Epidermal melanocyte (primary cell): ENCODE results near the gene MAPRE2.

Experiments
- DNase-seq: peaks from one replicate; pipeline ENCODE4 v3.0.0; 2011; ENCODE audit warnings: low spot score; ENCODE audit not compliant: insufficient read length

Gene MAPRE2

DNA sequence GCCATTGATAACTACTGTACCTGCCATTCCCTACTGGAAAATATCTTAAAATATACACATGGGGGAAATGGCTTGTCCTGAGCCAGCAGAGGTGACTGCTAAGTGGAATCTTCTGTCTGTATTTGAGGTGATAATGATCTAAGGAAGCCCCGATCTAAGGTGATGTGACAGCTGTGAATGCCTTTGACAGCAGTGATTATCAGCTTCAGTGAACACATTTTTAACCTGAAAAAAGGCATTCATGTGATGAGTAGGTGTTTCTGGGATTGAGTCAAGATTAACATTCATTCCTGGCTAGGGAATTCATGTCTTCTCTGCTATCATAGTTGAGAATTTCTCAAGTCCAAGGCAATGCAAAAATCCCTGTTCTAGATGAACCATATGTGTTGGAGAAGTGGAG is 9.1 kb upstream of the MAPRE2 start:
- no peak for DNase-seq

DNA sequence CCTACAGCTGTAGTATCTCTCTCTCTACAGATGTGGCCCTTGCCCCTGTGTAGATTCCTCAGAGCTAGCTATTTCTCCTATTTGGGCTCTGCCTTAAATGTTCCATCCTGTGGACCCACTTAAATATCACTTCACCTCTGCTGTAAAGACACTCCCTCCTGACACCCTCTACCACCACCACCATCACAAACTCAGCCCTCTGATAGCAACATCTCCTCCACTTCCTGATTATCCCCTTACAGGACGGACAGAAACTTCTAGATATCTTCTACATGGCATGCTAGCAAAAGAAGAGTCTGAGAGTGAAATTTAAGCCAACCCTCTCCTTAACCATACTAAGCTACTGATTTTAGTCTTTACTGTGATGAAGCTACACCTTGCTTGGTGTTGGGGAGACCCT is 3.2 kb upstream of the MAPRE2 start:
- DNase-seq, result no peak

DNA sequence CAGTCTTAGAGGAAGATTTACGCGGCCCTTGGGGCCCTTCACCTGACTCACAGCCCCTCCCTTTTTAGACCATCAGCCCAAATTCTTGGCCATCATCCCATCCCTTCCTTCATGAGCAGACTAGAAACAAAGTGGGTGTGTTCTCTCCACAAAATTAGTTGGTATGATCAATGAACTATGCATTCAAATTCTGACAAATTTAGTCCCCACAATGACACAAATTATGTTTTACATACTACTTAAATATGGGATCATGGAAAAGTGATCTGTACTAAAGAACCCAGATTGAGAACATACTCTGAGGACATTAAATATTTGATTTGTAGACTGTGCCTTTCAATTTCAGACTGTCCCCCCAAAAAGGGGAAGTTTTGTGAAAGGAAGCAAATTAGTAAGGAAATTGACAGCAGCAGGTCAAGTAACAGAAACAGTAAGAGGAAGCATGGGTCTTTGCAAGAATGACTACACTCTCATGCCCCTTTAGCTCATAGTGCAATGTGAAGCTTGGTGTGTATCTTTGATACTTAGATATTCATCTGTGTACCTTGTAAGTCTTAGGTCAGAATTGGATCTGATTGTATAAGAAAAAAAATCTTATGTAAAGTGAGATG is 2.2 kb upstream of the MAPRE2 start:
- no peak for DNase-seq

DNA sequence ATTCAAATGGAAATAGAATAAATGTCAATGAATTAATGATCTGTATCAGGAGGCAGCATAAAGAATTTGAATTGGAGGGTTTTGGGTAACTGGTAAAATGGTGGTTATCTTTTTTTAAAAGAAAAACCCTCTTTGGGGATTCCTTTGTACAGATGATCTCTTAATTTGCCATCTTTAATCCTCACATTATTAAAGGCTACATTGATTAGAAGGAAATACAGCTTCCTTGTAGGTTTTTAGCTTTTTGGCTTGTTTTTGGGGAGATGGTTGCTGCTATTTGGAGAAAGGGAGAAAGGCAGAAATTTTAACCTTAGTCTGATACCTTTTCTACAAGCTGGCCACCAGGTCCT is 600 bp upstream of the MAPRE2 start:
- no peak for DNase-seq

DNA sequence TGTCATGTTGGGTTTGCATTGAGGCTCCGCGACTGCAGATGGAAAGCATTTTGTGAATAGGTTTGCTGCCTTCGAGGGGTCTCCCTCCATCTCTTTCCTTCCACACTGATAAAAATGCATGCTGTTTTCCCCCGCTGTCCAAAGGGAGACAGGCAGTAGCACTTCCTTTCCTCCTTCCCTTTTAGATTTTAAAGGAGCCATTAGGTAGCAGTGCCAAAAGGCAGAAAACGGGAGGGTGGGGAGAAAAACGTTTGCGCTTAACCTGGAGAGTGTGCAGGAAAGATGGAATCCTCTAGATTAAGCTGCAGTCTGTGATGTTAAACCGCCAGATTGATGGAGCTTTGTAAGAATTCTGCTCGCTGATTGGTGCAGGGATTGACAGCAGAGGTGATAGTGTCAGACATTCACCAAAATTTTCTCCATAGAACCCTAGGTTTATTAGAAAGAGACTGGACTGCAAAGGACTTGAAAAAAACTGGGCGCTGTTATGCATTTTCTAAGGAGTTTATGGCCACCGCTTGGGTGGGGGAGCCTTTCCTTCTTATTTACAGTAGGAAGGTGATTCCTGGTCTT is 688 bp downstream of the MAPRE2 start:
- DNase-seq, result no peak

DNA sequence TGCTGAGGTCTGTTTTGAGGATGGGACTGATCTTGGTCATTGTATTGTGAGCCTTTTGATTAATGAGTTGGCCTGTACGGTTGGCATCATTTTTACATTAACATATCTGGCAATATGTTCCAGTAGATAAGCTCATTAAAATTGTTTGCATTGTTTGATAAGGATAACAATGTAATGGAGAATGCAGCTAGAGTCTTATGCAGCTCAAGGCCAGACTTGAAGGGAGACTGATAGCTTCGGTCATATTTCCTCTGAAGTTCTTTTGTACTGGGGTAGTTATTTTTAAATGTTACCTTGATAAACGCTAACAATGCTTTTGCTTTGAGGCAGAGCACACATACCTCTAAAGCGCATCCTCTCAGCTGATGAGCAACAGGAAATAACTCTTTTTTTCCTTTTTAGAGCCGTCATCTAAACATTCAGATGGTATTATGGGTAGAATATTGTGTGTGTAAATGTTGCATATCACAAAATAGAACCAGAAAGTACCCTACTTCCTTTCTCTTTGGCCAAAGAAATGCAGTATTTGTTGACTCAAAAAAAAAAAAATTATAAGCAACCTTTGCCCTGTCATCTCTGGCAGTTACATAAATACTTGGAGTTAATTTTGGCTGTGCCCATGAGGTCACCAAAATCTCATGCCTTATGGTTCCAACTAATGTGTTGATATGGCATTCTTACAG is 1.3 kb downstream of the MAPRE2 start:
- no peak for DNase-seq

DNA sequence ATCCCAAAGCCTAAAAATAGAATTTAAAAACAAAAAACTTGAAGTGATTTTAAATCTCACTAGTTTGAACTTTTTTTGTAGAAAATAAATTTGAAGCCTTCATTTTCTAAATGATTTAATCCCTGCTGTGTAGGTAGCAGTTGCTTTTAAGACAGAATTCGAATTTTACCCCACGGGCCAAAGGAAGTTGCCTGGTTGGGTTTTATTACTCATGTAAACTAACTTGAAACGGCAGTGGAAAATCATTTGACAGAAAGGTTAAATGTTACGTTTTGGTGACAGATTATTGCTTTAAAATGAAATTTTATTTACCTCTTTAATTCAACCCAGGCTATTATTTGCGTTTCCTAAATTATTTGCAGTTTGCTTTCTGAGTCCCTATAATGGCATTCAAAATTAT is 2.0 kb downstream of the MAPRE2 start:
- DNase-seq, result no peak

DNA sequence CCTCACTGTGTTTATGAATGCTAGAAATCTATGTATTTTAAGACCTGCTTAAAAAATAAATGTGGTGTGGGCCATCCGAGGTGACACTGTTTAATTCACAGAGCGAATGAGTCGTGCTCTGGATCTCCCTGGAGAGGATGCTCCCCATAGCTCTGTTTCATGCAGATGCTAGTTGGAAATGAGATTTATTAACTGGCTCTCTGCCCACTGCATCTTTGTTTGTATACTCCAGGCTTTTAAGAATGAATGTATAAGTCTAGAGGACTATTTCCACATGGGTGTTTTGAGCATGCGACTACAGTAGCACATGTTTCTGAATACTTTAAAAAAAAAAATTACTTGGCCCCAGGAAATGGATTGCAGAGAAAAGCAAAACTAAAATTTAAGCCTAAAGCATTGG is 3.9 kb downstream of the MAPRE2 start:
- DNase-seq, result no peak

DNA sequence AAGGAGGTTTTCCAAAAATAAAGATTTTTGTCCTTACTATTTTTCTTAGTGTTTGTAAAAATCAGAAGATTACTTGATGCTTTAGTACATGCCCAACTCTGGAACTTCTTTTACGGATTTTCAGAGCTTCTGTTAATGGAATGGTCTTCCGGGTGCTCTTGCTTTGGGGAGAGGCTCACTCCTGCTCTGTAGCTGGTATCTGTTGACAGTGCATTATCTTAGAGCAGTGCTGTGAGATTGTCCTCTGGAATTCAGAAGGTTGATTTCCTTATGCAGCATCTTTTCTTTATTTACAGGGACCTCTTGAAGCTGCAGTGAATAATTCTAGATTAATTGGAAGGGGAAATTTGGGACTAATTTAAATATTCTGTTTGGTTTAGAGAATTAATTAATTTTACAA is 4.6 kb downstream of the MAPRE2 start:
- no peak for DNase-seq

DNA sequence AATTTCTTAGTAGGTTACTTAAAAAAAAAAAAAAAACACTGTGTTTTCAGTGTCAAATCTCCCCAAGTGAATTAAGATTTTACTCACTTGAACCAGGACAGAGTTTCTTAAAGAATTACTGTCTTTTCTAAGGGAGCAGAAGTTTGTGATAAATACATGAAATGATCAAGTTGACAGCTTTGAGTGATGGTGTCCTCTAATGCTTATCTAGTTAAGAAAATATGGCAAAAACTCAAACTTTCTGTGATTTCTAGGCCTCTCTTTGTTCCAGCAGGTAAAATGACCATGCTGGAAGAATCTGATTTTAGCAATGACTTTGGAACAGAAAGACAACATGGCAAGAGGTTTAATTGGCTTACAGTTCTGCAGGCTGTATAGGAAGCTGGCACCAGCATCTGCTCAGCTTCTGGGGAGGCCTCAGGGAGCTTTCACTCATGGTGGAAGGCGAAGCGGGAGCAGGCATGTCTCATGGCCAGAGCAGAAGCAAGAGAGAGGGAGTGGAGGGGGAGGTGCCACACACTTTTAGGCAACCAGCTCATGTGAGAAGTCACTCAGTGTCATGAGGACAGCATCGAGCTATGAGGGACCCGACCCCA is 6.6 kb downstream of the MAPRE2 start:
- DNase-seq, result no peak

DNA sequence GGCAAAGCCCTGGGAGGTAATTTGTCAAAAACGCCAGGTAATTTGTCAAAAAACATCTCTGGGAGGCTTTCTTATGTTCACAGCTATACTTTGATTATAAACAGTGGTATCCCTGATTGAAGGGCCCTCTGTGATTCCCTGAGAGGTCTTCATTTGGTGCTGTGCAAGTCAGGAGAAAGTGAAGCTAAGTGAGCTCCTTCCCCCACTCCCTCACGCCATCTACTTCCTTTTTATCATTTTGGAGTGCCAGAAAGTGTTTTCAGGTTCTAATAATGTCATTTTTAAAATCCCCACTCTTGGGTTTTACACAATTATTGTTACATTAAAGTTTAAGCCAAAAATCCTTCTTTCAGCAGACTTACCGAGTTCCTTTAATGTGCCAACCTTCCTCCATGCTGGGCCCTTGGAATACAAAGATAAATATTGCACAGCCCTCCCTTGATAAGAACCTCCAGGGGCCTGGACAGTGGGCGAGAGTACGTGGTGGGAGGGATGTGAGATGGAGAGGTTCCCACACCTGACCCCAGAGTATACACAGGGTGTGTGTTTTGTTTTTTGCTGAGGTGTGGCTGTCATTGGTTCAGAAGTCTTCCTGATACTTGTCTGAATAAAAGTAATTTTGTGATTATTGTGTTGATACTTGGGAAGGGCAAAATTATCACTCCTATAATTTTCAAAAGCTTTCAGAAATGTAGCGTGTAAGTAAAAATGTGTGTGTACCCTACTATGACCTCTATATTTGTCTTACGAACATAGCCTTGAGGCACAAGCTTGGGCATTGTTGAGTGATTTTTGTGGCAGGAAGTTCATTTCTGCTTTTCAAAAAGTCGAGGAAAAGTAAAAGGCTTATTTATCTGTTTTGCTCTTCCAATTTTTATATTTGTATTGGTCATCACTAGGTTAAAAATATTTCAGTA is 8.2 kb downstream of the MAPRE2 start:
- DNase-seq, result no peak

DNA sequence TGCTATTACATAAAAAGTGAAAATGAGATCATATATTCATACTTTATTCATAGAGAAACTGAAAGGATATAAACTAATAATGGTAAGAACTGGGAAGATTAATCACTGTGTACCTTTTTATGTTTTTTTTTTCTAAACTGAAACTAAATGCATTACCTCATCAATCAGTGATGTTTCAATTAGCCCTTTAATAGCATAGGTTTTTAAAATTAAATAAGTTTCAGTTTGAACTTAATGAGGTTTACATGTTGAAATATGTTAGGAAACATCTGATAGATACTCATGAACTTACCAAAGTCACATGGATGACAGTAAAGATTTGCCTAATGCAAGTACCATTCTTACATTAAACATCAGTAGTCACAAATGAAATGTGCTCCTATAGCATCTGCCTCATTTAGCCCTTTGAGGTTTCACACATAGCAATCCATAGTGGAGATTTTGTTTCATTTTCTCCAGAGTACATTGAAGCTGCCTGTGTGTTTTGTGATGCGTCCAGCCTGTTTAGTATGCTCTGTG is 8.9 kb downstream of the MAPRE2 start:
- no peak for DNase-seq

DNA sequence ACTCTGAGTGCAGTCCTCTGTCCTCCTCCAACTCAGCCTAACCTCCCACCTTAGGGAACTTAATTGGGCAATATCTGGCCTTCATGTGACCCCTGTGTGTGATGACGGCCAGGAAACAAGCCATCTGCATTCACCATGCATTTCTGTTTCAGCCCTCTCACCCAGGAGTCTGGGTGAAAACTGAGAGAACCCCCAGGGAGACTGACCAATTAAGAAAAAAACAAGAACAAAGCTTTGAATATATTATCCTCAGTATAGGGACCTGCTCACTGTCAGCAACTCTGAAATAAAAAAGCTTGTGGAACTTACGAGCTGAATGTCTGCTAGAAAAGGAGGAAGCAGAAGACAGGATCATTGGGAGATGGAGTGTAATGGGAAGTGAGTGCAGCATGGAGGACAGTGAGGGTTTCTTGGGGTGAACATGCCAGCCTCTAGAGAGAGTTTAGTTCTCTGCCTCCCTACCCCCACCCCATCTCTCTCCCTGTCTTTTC is 9.5 kb downstream of the MAPRE2 start:
- DNase-seq, result no peak

DNA sequence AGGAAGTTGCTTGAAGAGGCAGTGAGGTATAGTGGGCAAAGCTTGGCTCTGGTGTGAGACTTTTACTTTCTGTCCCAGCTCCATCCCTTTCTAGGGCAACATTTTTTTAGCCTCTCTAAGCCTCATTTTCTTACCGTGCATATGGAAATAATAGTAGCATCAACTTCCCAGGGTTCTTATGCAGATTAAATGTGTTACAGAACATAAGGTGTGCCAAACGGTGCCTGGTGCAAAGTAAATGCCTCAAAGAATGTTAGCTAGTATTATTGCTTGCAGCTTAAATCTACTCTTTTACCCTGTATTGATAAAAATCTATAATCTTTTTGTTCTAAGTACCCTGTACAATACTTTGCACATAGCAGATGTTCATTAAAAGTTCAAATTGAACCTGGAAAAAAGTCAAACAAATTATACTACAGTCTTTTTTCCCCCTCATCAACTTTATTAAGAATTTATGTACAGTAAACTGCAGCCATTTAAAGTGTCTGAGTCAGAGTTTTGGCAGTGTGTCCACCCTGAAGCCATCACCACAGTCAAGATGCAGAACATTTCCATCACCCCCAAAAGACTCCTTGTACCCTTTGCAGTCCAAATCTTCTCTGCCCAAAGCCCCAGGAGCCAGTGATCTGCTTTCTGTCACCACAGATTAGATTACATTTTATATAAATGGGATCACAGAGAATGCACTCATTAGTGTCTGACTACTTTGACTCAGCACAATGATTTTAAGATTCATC is 10.6 kb downstream of the MAPRE2 start:
- no peak for DNase-seq

DNA sequence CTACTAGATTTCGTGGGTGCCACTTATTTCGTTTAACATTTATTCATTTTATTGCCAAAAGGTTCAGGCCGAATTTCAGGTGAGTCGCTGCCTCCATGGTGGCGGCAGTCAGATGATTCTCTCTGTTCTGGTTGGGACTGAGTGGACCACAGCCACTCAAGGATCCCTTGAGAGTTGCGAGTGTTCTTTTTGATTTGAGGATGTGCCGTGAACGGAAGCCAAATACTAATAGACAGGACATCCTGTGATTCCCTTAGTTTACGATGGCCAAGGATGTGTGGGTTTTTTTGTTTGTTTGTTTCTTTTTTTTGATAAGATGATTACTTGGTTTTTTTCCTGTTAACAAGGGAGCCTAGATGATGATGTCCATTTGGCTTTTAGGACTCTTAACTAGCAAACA is 13.2 kb downstream of the MAPRE2 start:
- DNase-seq, result no peak

DNA sequence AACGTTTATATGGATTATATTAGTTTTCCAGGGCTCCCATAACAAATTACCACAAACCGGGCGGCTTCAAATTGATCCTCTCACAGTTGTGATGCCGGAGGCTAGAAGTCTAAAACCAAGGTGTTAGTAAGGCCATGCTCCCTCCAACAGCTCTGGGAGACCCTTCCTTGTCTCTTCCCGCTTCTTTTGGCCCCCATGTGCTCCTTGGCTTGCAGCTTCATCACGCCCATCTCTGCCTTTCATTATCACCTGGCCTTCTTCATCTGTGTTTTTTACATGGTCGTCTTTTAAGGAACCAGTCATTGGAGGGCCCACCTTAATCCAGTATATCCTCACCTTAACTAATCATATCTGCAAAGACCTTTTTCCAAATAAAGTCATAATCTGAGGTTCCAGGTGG is 13.9 kb downstream of the MAPRE2 start:
- no peak for DNase-seq

DNA sequence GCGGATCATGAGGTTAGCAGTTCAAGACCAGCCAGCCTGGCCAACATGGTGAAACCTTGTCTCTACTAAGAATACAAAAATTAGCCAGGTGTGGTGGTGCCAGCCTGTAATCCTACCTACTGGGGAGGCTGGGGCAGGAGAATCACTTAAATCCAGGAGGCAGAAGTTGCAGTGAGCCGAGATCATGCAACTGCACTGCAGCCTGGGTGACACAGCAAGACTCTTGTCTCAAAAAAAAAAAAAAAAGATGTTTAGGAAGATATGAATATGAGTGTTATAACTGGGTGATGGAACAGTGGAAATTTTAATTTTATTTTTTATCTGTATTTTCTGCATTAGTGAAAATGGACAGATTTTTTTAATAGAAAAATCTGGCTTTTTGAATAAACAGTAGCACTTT is 14.5 kb downstream of the MAPRE2 start:
- no peak for DNase-seq

DNA sequence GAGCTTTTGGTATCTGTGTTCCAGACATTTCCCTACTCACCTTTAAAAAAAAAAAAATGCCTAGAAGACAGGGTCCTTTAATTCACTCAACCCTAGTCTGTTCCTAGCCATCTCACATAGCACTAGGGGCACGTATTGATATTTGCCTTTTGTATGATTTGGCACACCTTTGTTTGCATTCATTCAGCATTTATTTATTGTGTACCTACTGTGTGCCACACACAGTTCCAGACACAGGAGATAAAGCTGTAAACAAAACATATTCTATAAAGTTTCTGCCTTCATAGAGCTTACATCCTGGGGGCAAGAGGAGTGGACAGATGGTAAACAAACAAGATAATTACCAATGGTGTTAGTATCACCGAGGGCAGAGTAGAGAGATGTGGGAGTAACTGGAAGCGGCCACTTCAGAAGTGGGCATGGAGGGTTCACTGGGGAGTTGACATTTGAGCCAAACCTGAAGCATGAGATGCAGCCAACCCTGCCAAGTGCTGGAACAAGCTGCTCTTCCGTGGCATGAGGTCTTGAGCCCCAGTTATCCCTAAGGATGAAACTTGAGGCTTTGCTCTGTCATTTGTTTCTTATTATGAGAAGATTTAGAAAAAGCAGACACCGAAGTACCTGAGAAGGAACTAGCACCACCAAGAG is 18.2 kb downstream of the MAPRE2 start:
- DNase-seq, result no peak

DNA sequence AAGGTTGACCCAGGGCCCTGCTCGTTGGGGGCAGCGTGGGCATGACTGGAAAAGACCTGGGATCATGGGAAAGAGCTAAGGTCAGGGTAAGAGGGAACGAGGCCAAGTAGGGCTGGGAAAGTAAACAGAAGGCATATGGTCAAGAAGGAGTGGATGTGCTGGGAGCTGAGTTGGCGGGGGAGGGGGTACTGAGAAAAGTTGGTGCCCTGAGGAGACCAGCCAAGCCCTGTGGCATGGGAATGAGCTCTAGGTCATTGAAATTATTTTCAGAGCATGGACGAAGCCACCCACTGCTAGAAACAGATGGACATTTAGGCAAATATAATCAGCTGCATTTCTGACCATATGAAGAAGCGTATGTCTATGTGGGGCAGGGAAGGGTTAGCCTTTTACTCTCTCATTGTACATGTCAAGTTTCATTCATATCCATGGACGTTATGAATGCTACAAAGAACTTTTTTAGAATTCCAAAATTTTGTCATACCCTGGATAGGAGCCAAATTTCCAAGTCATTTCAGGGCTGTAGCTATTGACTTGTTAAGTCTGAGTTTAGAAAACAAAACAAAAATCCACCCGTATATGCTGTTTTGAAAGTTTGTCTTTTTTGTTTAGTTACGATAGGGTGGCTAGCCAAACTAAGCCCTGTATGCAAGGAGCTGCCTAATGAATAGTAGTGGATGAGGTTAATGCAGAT is 19.1 kb downstream of the MAPRE2 start:
- DNase-seq, result no peak

DNA sequence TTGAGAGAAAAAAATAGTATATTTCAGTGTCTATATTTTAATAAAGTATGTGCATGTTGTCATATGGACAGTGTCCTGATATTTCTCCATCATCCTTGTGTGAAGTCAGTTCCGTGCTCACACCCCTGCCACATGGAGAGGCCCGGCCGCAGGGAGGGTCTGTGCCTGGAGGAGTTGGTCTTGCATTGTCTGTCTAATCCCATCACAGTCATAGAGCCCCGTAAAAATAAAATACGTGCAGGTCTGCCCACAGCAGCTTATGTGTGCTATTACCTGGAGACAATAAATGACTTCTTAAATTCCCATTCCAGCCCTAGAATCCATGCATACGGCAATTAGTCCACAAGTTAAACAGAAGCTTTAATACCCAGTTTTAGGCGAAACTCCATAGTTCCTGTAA is 20.1 kb downstream of the MAPRE2 start:
- DNase-seq, result no peak
